HG03558 (cell line): ENCODE measurements around the gene GPAM.
"Not testable (repeated sequence)": the region's sequence is repeated elsewhere in the genome, so short reads cannot be mapped to it uniquely, and the experiment has no call there.

ENCODE experiments used
- ATAC-seq: cut with Tn5 transposase; IDR thresholded peaks from one replicate; pipeline ENCODE4 v1.9.1; 2021; ENCODE audit warnings: moderate number of reproducible peaks; ENCODE audit not compliant: unreplicated experiment; ENCODE audit errors: extremely low read depth

The GPAM gene

GRCh38 chr10:112216151-112216550 lies 32.6 kb upstream of the GPAM start:
- ATAC-seq = no peak

GRCh38 chr10:112215342-112215774 lies 31.8 kb upstream of the GPAM start:
- ATAC-seq = no peak

- ATAC-seq = no peak
Observed at GRCh38 chr10:112214298-112214926, 30.8 kb upstream of the GPAM start.

GRCh38 chr10:112213836-112214235 lies 30.3 kb upstream of the GPAM start:
- no peak for ATAC-seq

- ATAC-seq = peak; percentile 44
Observed at GRCh38 chr10:112213098-112213823, 29.7 kb upstream of the GPAM start.

GRCh38 chr10:112210666-112211065 lies 27.1 kb upstream of the GPAM start:
- ATAC-seq = no peak

- ATAC-seq = no peak
Observed at GRCh38 chr10:112209684-112210131, 26.1 kb upstream of the GPAM start.

GRCh38 chr10:112208997-112209396 lies 25.4 kb upstream of the GPAM start:
- ATAC-seq = no peak

GRCh38 chr10:112208292-112208691 lies 24.7 kb upstream of the GPAM start:
- no peak for ATAC-seq

- ATAC-seq = peak; percentile 61
Observed at GRCh38 chr10:112203328-112204076, 19.9 kb upstream of the GPAM start.

- ATAC-seq = peak; percentile 85
Observed at GRCh38 chr10:112202561-112203241, 19.1 kb upstream of the GPAM start.

GRCh38 chr10:112202076-112202475 lies 18.5 kb upstream of the GPAM start:
- ATAC-seq = no peak

GRCh38 chr10:112201334-112201733 lies 17.8 kb upstream of the GPAM start:
- no peak for ATAC-seq

- not testable (repeated sequence) for ATAC-seq
Observed at GRCh38 chr10:112200259-112200658, 16.7 kb upstream of the GPAM start.

- ATAC-seq = not testable (repeated sequence)
Observed at GRCh38 chr10:112197662-112198061, 14.1 kb upstream of the GPAM start.

GRCh38 chr10:112195224-112195623 lies 11.7 kb upstream of the GPAM start:
- ATAC-seq = no peak

- no peak for ATAC-seq
Observed at GRCh38 chr10:112191791-112192190, 8.2 kb upstream of the GPAM start.

- no peak for ATAC-seq
Observed at GRCh38 chr10:112191041-112191590, 7.6 kb upstream of the GPAM start.

GRCh38 chr10:112189465-112189864 lies 5.9 kb upstream of the GPAM start:
- no peak for ATAC-seq

- no peak for ATAC-seq
Observed at GRCh38 chr10:112187527-112187926, 4.0 kb upstream of the GPAM start.
